Measurements from ENCODE around the gene LRRC4.

The LRRC4 gene

DNA sequence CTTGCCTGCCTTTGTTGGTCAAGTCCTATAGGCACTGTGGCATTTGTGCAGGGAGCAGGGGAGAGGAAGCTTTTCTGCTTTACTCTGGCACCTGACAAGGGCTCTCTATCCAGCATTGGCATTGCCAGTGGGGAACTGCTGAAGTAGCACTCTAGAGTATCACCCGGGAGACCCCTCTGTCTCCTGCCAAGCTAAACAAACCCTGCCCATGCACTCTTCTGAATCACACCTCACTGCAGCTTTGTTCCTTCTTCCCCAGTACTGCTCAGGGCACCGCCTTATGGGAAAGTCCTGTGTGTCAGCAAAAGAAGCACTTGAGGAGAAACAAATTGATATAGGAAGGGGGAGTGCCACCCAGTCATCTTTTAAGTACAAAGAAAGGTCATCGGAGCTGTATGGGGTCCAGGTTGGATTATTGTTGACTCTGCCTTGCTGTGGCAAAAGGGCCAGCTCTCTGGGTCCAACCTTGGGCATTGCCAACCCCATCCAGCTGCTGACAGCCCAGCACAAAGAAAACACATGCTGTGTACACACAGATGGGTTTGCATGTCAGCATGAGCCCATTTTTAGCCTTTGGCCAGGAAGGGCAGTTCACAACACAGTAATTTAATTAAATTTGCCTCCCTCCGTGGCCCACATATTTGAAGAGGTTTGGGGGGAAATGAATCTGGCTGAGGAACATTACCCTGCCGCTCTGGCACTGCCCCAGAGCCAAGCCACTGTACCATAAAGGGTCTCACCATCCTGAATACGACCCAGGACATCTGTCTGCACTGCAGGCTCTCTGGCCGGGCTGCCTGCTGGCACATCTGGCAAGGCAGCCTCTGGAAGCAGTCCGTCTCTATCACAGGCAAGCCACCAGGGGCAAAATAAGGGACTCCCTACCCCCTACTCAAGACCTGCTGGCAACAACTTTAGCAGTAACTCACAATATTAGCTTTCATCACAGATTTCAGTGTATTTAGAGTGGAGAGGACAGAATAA lies 13.1 kb downstream of the LRRC4 start:
- no peaks in the 10 kb centered on the region for H3K27me3 ChIP-seq (ENCODE audit: insufficient read depth, low read depth, severe bottlenecking)
- TF ChIP-seq, protein P1, sequence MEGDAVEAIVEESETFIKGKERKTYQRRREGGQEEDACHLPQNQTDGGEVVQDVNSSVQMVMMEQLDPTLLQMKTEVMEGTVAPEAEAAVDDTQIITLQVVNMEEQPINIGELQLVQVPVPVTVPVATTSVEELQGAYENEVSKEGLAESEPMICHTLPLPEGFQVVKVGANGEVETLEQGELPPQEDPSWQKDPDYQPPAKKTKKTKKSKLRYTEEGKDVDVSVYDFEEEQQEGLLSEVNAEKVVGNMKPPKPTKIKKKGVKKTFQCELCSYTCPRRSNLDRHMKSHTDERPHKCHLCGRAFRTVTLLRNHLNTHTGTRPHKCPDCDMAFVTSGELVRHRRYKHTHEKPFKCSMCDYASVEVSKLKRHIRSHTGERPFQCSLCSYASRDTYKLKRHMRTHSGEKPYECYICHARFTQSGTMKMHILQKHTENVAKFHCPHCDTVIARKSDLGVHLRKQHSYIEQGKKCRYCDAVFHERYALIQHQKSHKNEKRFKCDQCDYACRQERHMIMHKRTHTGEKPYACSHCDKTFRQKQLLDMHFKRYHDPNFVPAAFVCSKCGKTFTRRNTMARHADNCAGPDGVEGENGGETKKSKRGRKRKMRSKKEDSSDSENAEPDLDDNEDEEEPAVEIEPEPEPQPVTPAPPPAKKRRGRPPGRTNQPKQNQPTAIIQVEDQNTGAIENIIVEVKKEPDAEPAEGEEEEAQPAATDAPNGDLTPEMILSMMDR (IDR thresholded peaks at IDR 0.05; ENCODE audit: low read depth, low read length), result no peak
- H3K27ac ChIP-seq, result no peak overlapping the region
- no peak for DNase-seq
- peaks cover 9% of the 10 kb centered on the region for H3K36me3 ChIP-seq
- no peak overlapping the region for H3K4me3 ChIP-seq (ENCODE audit: low read depth, low read length)
- no peaks in the 10 kb centered on the region for H3K9me3 ChIP-seq (ENCODE audit: severe bottlenecking)

- TF ChIP-seq, protein P1 (IDR thresholded peaks at IDR 0.05; ENCODE audit: low read depth, low read length), result no peak
- DNase-seq, result no peak
- no peak overlapping the region for H3K27ac ChIP-seq
Observed at GRCh38 chr7:128017460-128017859, 13.8 kb downstream of the LRRC4 start.

GRCh38 chr7:128014811-128015210 lies 16.4 kb downstream of the LRRC4 start:
- Histone ChIP-seq H3K9me3 (ENCODE audit: severe bottlenecking) (no peaks in the 10 kb centered on the region), H3K36me3 (peaks cover 12% of the 10 kb centered on the region), H3K27ac (peak overlapping the region; percentile 75), H3K4me3 (ENCODE audit: low read depth, low read length) (no peak overlapping the region), H3K27me3 (ENCODE audit: insufficient read depth, low read depth, severe bottlenecking) (no peaks in the 10 kb centered on the region)
- TF ChIP-seq, protein P1 (IDR thresholded peaks at IDR 0.05; ENCODE audit: low read depth, low read length), result no peak
- DNase-seq, result peak; percentile 93

More at GRCh38 chr7:128017460-128017859, 13.8 kb downstream of the LRRC4 start:
- Histone ChIP-seq H3K27me3 (ENCODE audit: insufficient read depth, low read depth, severe bottlenecking) (no peaks in the 10 kb centered on the region), H3K9me3 (ENCODE audit: severe bottlenecking) (no peaks in the 10 kb centered on the region), H3K36me3 (peaks cover 15% of the 10 kb centered on the region), H3K4me3 (ENCODE audit: low read depth, low read length) (no peak overlapping the region)

DNA sequence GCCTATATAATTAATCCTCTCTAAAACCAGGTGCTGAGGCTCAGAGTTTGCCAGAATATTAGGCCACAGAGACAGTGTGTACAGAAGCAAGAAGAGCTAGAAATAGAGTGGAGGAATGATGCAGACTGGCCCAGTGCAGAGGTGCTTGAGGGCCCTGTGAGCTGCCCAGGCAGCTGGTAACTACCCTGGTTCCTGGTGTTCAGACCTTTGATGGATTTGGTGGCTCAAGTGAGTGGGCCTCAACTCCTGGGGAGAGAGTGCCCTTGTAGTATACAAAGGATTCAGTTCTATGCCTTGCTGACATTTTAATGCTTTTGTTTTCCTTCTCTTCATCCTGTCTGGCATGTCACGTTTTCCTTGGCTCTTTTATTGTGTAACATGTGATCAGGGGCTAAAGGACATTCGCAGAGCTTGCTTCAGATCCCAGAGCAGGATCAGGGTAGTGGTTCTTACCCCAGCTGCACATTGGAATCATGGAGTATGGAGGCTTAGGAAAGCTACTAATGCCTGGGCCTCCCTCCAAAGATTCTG lies 20.0 kb downstream of the LRRC4 start:
- H3K27ac ChIP-seq, result no peak overlapping the region
- H3K36me3 ChIP-seq, result peaks cover 5% of the 10 kb centered on the region; the same call in 1 of the 2 replicates
- TF ChIP-seq, protein P1 (IDR thresholded peaks at IDR 0.05; ENCODE audit: low read depth, low read length), result no peak
- no peaks in the 10 kb centered on the region for H3K27me3 ChIP-seq (ENCODE audit: insufficient read depth, low read depth, severe bottlenecking)
- H3K9me3 ChIP-seq (ENCODE audit: severe bottlenecking), result no peaks in the 10 kb centered on the region
- H3K4me3 ChIP-seq (ENCODE audit: low read depth, low read length), result no peak overlapping the region
- no peak for DNase-seq

- Histone ChIP-seq H3K36me3 (peaks cover 5% of the 10 kb centered on the region; the same call in 1 of the 2 replicates), H3K4me3 (ENCODE audit: low read depth, low read length) (no peak overlapping the region), H3K27ac (no peak overlapping the region), H3K9me3 (ENCODE audit: severe bottlenecking) (no peaks in the 10 kb centered on the region), H3K27me3 (ENCODE audit: insufficient read depth, low read depth, severe bottlenecking) (no peaks in the 10 kb centered on the region)
- DNase-seq, result no peak
- TF ChIP-seq, protein P1 (IDR thresholded peaks at IDR 0.05; ENCODE audit: low read depth, low read length), result peak; percentile 35; the same call in 1 of the 2 replicates
Observed at GRCh38 chr7:128010391-128011127, 20.7 kb downstream of the LRRC4 start.
